GM18520 (cell line): Measurements from ENCODE around the gene LIPC.

ENCODE experiments used
- ATAC-seq: cut with Tn5 transposase; IDR thresholded peaks from one replicate; pipeline ENCODE4 v1.9.1; 2021; ENCODE audit not compliant: unreplicated experiment

LIPC gene

DNA sequence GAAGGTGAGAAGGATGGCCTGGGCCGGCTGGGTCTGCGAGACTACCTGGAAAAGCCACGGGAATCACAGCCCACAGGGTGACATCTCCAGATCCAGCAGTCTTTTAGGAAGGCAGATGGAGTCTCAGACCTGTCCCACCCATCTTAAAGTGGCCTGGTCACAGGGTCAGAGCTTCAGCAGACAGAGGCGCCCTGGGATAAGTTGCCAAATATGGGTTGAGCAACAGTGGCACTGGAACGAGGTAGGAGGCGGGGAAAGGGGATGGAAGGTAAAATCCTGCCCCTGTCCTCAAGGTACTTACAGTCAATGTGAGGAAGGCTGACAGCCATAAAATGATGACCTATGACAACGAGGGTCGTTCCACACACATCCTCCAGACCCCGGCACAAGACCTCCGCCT lies 80.7 kb downstream of the LIPC start:
- ATAC-seq: no peak

- no peak for ATAC-seq
Observed at GRCh38 chr15:58513008-58513407, 81.2 kb downstream of the LIPC start.

DNA sequence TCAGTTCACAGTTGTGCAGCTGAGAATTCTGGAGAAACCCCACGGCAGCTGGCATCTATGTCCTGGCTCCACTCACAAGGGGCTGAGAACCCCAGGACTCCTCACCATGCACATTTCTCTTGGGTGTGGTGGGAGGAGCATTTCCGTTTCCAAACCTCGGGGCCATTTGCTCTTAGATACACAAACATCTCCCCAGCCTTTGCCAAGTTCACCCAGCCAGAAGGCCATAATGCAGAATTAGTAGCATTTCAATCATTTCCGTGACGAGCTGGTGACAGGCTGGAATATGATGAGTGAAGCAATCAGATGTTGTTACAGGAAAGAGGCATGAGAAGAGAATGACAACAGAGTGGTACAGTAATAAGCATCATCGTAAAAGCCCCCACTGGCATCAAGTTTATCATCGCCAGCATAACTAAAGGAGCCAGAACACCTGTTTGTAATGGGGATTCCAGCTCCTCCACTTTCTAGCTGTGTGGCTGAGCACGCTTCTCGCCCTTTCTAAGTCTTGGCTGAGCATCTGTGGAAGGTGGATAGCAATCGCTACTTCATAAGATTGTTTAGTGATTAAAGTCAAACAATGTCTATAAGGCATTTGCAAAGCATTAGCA lies 82.0 kb downstream of the LIPC start:
- ATAC-seq: no peak

- no peak for ATAC-seq
Observed at GRCh38 chr15:58515807-58516206, 84.0 kb downstream of the LIPC start.

DNA sequence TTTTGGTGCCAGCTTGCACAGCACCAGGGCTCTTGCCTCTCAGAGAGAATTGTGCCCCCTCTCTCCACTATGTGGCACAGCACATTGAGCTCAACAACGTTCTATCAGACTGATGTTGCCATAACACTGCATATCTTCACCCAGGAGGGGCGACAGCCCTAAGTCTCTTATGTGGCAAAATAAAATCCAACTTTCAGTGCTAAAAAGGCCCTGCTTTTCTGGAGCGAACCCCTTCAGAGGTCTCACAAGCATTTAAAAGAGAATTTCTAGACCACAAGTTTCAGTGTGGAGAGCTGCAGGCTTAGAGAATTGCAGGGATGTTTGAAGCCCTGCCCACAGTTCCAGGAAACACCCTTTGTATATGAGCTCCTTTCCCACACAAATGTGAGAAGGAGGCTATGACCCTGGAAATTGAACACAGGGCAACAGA lies 85.5 kb downstream of the LIPC start:
- ATAC-seq: no peak

- no peak for ATAC-seq
Observed at GRCh38 chr15:58517682-58518525, 86.1 kb downstream of the LIPC start.

DNA sequence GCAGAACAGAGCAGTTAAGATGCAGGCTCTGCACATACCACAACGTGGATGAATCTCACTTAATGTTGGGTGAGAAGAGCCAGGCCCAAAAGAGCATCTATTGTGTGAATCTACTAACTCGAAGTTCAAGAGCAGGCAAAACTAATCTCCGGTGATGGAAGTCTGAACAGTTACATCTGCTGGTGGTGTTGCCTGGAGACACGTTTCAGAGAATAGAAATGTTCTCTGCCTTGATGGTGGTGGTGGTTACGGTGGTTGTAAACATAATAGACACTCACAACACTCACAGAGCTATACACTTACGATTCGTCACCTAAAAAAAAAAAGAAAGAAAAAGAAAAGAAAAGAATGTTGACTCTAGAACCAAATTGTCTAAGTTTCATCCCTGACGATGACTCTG lies 86.8 kb downstream of the LIPC start:
- ATAC-seq: no peak

DNA sequence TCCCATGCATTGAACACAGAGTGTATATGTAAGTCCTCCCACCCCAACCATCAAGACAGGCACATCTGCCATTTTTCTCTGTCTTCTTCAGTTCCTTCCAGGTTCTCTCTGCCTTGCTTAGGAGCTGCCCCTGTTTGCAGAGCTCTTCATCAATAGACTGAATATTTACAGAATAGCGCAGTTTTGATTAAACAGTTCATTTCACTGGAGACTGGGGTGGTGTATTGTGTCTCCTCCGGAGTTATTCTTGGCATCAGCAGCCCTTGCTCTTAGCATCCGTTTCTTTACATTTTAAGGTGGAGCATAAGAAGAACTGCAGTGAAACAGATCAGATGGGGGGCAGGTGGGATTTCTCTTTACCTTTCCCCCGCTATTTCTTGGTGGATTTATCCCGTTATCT lies 87.7 kb downstream of the LIPC start:
- ATAC-seq: no peak

DNA sequence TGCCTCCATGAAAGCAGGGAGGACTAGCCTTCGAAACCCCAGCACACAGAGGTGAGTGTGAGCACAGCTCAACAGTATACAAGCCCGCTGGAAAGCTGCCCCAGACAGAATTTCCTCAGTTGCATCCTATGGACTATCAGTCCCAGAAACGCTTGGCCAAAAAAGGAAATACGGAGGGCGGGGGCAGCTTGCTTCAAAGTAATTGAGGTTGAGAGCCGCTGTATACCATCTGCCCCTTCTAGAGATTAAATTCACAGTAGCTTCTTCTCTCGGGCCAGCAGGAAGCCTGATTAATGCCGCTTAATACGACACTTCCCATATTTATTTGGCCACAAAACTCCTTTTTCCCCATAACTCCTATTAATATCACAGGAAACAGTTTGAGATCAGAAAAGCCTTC lies 88.7 kb downstream of the LIPC start:
- no peak for ATAC-seq

DNA sequence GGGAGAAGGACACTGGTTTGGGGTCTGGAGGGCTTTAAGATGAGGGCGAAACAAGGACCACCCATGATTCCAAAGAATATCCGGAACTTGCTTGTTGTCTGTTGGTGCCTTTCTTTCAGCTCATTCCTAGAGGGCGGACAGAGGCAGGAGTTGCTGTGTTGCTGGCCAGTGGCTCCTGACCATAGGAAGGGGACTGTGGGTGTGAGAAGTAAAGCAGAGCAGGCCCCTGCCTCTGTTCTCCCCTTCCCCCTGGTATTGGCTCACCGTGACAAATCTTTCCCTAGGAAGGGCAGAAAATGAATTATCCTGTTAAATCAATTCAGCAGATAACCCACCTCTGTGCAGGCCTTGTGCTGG lies 89.1 kb downstream of the LIPC start:
- no peak for ATAC-seq

- ATAC-seq: no peak
Observed at GRCh38 chr15:58521293-58521991, 89.7 kb downstream of the LIPC start.

GRCh38 chr15:58522391-58522790 lies 90.6 kb downstream of the LIPC start:
- ATAC-seq: no peak

DNA sequence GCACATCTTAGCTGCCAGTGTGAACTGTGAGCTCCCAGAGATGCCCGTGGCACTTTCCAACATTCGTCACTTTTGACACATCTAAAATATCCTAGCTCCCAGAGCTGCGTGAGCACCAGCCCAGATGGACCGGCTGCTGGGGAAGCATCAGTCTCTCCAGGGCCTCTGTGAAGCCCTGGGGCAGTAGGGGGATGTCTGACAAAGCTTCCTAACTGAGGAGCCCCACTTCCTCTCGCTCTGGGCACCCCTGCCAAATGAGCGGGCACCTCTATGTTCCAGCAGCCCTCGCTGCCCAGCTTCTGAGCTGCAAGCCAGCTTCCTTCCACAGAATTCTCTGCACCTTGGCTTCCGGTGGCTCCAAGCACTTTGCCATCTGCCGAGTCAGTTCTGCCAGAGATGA lies 91.1 kb downstream of the LIPC start:
- no peak for ATAC-seq

DNA sequence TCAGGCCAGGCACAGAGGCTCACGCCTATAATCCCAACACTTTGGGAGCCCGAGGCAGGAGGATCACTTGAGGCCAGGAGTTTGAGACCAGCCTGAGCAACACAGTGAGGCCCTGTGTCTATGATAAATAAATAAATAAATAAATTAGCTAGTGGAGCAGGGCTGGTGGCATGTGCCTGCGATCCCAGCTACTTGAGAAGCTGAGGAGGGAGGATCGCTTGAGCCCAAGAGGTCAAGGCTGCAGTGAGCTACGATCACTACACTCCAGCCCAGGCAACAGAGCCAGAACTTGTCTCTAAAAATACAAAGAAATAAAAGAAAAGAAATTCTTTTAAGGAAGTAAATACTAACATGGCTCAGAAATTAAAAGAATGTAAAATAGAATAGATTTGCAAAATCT lies 91.8 kb downstream of the LIPC start:
- no peak for ATAC-seq

DNA sequence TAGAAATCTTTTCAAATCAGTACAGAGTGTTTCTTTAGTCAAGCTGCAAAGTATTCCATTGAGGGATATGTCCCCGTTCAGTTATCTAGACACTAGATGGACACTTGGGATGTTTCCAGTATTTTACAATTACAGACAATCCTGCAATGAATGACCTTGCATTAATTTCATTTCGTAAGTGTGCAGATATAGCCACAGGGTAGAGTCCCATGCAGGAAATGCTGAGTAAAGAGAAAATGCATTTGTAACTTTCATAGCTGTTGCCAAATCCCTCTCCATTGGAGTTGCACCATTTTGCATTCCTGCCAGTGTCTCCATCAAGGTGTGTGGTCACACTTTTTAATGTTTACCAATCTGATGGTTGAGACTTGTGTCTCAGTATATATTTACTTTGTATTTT lies 92.5 kb downstream of the LIPC start:
- no peak for ATAC-seq

DNA sequence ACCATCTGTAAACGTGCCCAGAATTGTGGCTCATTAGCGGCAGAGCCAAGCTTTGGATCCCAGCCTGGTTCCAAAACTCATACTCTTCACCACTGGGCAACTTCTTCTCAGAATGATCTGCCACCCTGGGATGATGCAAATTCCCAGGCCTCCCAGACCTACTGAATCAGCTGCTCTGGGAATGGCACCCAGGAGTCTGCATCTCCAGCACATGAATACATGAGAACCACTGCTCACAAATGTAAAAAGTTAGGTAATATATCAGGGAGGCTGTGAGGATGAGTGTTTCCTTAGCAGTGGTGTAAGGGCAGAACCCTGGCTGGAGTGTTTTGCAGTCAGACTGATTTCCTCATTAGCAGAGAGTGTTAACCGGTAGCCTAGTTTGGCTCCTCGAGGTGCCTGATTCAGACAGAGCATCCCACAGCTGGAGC lies 94.2 kb downstream of the LIPC start:
- no peak for ATAC-seq

GRCh38 chr15:58526647-58527192 lies 94.9 kb downstream of the LIPC start:
- no peak for ATAC-seq

GRCh38 chr15:58527573-58528187 lies 95.9 kb downstream of the LIPC start:
- ATAC-seq: no peak

- ATAC-seq: no peak
Observed at GRCh38 chr15:58528188-58528870, 96.5 kb downstream of the LIPC start.

GRCh38 chr15:58529041-58529440 lies 97.2 kb downstream of the LIPC start:
- no peak for ATAC-seq

DNA sequence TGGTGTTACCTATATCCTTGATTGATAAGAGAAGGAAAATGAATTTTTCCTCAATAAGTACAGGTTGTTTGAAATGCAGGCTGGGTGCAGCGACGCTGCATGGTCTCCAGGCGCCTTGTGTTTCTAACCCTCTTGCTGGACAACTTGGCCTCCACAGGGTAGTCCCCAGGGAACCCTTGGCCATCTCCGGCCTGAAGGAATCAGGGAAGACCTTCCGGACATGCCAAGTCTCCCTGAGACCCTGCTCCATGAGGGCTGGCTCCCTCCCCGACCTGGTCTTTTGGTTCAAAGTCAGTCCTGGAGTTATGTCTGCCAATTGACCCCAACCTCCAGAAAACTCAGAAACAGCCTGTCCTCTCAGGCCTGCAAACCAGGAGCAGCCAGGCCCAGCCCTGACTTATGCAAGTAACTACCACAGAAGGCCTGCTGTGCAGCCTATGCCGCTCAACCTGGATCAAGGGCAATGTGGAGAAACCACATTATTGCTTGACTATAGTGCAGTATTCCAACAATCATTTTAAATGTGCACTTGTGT lies 98.3 kb downstream of the LIPC start:
- ATAC-seq: no peak
